ENCODE results near the gene ACSF3.

The ACSF3 gene

DNA sequence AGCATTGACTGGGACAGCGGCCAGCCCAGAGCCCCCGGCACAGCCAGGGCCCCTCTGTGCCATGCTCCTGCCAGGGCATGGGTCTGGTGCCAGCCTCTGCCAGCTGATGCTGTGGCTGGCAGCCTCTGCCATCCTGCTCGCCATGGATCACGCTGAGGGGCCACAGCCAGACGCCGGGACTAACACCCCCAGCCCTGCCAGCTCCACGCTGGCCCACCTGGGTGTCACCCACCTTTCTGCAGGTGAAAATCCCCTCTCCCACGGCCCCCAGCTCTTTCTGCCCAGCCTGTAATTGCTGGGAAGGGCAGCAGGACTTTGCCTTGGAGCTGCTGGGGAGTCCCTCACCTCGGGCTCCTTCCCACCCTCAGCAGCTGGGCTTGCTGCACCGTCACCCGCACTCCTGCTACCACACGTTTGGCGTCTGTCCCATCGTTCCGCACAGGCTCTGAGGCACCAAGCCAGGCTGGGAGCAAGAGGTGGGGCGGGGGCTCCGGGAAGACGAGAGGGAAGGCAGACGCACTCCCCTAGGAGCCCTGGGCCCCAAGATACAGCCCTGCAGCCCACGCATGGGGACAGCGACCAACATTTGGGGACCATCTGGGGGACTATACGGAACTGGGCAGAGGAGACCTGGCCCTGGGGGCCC is 42.0 kb upstream of the ACSF3 start:
- peaks cover 25% of the 10 kb centered on the region for H3K27me3 ChIP-seq (ENCODE audit: insufficient read depth, low read length)

DNA sequence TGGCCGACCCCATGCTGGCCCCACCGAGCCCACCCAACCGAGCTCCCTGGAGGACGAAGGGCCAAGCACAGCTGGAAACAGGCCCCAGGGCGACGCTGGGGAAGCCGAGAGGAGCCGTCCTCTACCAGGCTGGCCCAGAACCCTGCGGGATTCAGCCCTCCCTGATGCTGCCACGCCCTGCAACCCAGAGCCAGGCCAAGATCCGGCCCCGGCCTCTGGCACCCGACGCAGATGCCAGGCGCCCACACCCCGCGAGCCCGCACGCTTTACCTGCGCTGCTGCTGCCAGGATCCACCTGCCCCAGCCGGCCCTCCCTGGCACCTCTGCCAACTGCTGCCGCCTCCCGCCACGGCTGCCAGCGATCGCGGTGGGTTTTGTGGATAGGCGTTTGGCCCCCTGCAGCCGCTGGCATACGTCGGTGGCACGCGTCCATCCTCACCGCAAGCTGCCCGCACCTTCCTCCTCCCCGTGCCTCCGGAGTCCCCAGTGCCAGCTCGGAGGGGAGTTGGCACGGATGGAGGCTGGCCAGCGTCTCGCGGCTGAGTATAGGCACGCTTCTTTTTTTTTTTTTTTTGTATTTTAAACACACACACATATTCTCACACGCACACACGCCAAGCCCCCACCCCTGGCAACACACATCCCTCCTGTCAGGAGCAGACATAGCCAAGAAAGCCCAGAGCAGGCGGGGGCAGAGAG is 41.3 kb upstream of the ACSF3 start:
- H3K4me3 ChIP-seq (ENCODE audit: low read length): no peak overlapping the region
- peaks cover 18% of the 10 kb centered on the region for H3K4me1 ChIP-seq (ENCODE audit: insufficient read depth, low read length)
- H3K27me3 ChIP-seq (ENCODE audit: insufficient read depth, low read length): peaks cover 31% of the 10 kb centered on the region
- H2AFZ ChIP-seq (ENCODE audit: low read depth, low read length): no peak overlapping the region
- H3K36me3 ChIP-seq (ENCODE audit: insufficient read depth, low read length): no peaks in the 10 kb centered on the region
- H3K9me3 ChIP-seq (ENCODE audit: low read length): no peaks in the 10 kb centered on the region

More for the DNA sequence above, 42.0 kb upstream of the ACSF3 start:
- Histone ChIP-seq H3K4me1 (ENCODE audit: insufficient read depth, low read length) (peaks cover 18% of the 10 kb centered on the region), H3K4me3 (ENCODE audit: low read length) (no peak overlapping the region), H3K36me3 (ENCODE audit: insufficient read depth, low read length) (no peaks in the 10 kb centered on the region), H3K9me3 (ENCODE audit: low read length) (no peaks in the 10 kb centered on the region), H2AFZ (ENCODE audit: low read depth, low read length) (no peak overlapping the region)

DNA sequence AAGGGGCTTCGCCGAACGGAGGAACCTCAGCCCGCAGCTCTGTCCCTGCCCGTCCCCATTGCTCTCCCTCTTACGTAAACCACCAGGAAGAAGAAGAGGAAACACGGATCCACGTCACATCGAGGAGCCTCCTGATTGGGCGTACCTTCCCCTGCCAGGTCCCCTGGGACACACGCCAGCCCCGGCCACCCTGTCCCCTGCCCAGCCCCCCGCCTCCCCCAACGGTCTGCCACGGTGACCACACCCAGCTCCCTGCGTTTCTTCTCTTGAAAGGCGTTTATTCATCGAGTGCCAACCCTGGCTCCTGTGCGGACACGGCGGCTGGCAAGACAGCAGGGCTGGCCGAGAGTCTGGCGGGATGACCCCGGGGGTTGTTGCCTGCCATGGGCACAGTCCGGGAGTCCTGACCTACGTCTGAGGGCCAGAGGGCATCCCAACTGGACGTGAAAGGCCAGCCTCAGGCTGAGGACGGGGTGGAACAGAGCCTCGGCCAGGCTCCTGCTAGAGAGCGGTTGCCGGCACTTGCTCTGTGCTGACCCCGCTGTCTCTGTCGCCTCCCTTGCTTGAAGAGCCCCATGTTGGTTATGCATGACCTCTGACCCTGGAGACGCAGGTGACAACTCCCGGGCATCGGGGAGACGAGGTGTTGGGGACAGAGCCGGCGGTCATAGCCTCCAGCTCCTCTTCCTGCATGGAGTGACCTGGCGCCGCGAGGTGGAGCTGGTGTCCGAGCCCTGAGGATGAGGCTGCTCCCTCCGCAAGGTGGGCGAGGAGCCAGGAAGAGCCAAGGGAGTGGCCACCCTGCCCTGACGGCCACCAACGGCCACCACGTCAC is 40.5 kb upstream of the ACSF3 start:
- Histone ChIP-seq H3K27me3 (ENCODE audit: insufficient read depth, low read length) (peaks cover 34% of the 10 kb centered on the region), H2AFZ (ENCODE audit: low read depth, low read length) (no peak overlapping the region), H3K4me1 (ENCODE audit: insufficient read depth, low read length) (peaks cover 17% of the 10 kb centered on the region), H3K36me3 (ENCODE audit: insufficient read depth, low read length) (no peaks in the 10 kb centered on the region), H3K4me3 (ENCODE audit: low read length) (no peak overlapping the region), H3K9me3 (ENCODE audit: low read length) (no peaks in the 10 kb centered on the region)

DNA sequence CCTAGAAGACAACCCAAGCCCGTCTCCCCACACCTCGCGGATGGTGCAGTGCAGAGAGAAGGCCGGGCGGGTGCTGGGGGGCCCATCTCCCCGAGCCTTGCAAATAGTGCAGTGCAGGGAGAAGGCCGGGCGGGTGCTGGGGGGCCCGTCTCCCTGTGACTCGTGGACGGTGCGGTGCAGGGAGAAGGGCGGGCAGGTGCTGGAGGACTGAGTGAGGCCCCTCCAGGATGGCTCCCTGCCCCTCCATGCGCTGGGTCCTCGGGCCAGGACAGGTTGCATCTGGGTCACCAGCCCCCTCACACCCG is 40.0 kb upstream of the ACSF3 start:
- peaks cover 34% of the 10 kb centered on the region for H3K27me3 ChIP-seq (ENCODE audit: insufficient read depth, low read length)

DNA sequence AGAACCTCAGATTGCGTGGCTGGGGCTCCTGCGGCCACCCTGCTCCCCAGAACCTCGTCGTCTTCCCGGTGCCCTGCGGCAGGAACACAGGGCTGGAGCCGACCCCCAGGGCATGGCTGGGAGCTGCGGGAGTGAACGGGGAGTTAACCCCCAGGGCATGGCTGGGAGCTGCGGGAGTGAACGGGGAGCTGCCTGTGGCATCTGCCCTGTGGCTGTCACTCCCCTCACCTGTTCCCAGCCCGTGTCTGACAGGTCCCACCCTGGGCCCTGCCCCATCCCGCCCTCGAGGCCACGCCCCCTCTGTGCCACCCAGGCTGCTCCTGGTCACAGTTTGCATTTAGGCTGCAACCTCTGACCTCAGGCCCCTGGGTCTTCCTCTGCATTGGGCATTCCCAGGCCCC is 39.4 kb upstream of the ACSF3 start:
- H3K4me1 ChIP-seq (ENCODE audit: insufficient read depth, low read length): peaks cover 6% of the 10 kb centered on the region
- H2AFZ ChIP-seq (ENCODE audit: low read depth, low read length): no peak overlapping the region
- H3K9me3 ChIP-seq (ENCODE audit: low read length): no peaks in the 10 kb centered on the region
- peaks cover 34% of the 10 kb centered on the region for H3K27me3 ChIP-seq (ENCODE audit: insufficient read depth, low read length)
- no peak overlapping the region for H3K4me3 ChIP-seq (ENCODE audit: low read length)
- no peaks in the 10 kb centered on the region for H3K36me3 ChIP-seq (ENCODE audit: insufficient read depth, low read length)

More for the DNA sequence above, 40.0 kb upstream of the ACSF3 start:
- no peak overlapping the region for H2AFZ ChIP-seq (ENCODE audit: low read depth, low read length)
- no peak overlapping the region for H3K4me3 ChIP-seq (ENCODE audit: low read length)
- no peaks in the 10 kb centered on the region for H3K36me3 ChIP-seq (ENCODE audit: insufficient read depth, low read length)
- H3K4me1 ChIP-seq (ENCODE audit: insufficient read depth, low read length): peaks cover 11% of the 10 kb centered on the region
- no peaks in the 10 kb centered on the region for H3K9me3 ChIP-seq (ENCODE audit: low read length)

DNA sequence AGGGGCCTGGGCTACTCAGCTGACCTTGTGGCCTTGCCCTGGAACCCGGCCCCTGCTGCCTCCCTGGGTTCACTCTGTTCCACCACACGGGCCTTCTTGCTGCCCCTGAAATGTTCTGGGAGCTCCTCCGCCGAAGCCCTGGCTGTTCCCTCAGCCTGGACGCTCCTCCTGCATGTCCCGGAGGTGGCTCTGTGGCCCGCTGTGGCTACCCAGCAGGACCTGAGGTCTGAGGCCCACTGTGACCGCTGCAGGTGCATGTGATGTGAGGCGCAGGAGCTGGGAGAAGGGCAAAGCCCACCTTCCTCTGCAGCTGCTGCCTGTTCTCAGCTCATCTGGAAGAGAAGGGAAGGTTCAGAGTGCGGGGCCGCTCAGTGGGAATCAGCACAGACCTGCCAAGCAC is 38.9 kb upstream of the ACSF3 start:
- Histone ChIP-seq H3K36me3 (ENCODE audit: insufficient read depth, low read length) (no peaks in the 10 kb centered on the region), H3K27me3 (ENCODE audit: insufficient read depth, low read length) (peaks cover 34% of the 10 kb centered on the region), H3K9me3 (ENCODE audit: low read length) (no peaks in the 10 kb centered on the region), H3K4me1 (ENCODE audit: insufficient read depth, low read length) (peaks cover 4% of the 10 kb centered on the region), H2AFZ (ENCODE audit: low read depth, low read length) (no peak overlapping the region), H3K4me3 (ENCODE audit: low read length) (no peak overlapping the region)

DNA sequence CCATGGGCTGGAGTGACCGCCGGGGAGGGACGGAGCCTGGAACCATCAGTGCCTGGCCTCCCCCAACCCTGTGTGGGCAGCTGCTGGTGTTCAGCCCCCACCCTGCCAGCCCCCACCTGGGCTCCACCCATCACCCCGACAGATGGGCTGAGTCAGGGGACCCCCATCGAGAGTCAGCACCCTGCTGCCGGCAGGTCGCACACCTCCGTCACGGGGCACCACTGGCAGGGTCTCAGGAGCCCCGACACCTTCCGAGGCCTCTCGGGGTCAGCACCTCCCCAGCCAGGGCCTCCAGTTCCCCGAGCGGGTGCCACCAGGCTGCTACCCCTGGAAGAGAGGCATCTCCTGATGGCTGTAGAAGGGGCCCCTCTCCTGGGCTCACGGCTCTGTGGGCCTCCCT is 38.3 kb upstream of the ACSF3 start:
- Histone ChIP-seq H3K27me3 (ENCODE audit: insufficient read depth, low read length) (peaks cover 36% of the 10 kb centered on the region), H3K4me1 (ENCODE audit: insufficient read depth, low read length) (no peaks in the 10 kb centered on the region), H2AFZ (ENCODE audit: low read depth, low read length) (no peak overlapping the region), H3K9me3 (ENCODE audit: low read length) (no peaks in the 10 kb centered on the region), H3K36me3 (ENCODE audit: insufficient read depth, low read length) (no peaks in the 10 kb centered on the region), H3K4me3 (ENCODE audit: low read length) (no peak overlapping the region)

DNA sequence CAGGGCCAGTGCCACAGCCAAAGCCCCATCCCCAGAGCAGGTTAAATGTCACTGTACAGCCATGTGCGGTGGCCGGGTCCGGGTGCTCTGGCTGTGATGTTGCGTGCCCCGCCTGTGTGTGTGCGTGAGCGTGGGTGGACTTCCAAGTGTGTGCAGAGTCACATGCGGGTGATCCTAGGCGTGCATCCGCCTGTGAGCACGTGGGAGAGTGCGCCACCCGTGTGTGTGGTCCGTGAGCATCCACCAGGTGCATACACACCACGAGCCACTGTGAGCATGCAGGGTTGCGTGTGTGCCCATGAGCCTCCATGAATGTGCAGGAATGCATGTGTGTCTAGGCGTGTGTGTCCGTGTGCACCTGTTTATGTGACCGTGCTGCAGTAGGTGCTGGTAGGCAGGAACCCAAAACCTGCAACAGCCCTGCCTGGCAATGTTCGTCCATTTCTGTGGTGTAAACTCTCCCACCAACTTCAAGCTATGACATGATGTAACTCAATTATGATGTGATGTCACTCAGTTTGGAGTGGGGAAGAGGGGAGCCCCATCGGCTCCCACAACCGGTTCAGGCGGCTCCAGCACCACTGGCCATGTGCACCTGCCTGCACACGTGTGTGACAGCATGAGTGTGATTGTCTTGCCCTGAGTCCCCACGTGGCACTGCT is 37.6 kb upstream of the ACSF3 start:
- no peaks in the 10 kb centered on the region for H3K36me3 ChIP-seq (ENCODE audit: insufficient read depth, low read length)
- no peak overlapping the region for H3K4me3 ChIP-seq (ENCODE audit: low read length)
- no peak overlapping the region for H2AFZ ChIP-seq (ENCODE audit: low read depth, low read length)
- peaks cover 41% of the 10 kb centered on the region for H3K27me3 ChIP-seq (ENCODE audit: insufficient read depth, low read length)
- no peaks in the 10 kb centered on the region for H3K9me3 ChIP-seq (ENCODE audit: low read length)
- no peaks in the 10 kb centered on the region for H3K4me1 ChIP-seq (ENCODE audit: insufficient read depth, low read length)

DNA sequence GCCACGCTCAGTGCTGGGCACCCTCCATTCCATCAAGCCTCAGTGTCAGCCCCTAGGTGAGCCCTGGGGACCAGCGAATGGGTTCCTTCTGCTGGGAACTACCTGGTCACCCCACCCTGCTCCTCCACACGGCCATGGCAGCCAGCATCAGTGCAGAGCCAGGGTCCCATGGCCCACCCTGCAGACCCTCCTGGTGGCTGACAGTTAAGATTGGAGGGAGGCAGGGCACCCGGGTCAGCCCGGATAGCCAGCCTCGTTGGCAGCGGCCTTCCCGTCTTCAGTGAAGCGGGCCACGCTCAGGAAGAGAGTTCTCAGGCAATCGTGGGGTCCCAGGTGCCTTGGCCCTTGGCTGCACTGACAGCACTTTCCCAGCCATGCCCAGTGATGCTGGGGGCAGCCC is 37.1 kb upstream of the ACSF3 start:
- Histone ChIP-seq H3K9me3 (ENCODE audit: low read length) (no peaks in the 10 kb centered on the region), H3K27me3 (ENCODE audit: insufficient read depth, low read length) (peaks cover 42% of the 10 kb centered on the region), H2AFZ (ENCODE audit: low read depth, low read length) (no peak overlapping the region), H3K4me3 (ENCODE audit: low read length) (no peak overlapping the region), H3K4me1 (ENCODE audit: insufficient read depth, low read length) (no peaks in the 10 kb centered on the region), H3K36me3 (ENCODE audit: insufficient read depth, low read length) (no peaks in the 10 kb centered on the region)

DNA sequence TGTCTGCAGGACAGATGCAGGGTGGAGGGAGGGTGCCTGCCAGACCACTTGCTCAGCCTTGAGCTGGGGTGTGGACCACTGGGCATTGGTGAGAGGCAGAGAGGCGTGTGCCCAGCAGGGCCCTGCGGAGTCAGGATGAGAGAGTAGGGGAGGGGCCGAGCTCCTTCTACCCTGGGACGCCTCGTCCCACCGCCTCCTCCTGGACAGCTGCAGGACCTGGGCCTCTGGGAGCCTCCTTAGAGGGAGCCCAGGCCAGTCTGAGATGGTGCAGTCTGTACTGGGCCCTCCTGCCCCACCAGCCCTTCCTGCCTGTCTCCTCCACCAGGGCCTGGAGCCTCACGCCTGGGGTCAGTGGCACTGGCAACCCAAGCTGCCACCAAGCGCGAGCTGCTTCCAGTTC is 35.9 kb upstream of the ACSF3 start:
- no peak overlapping the region for H2AFZ ChIP-seq (ENCODE audit: low read depth, low read length)
- no peaks in the 10 kb centered on the region for H3K9me3 ChIP-seq (ENCODE audit: low read length)
- H3K36me3 ChIP-seq (ENCODE audit: insufficient read depth, low read length): no peaks in the 10 kb centered on the region
- peaks cover 5% of the 10 kb centered on the region for H3K4me1 ChIP-seq (ENCODE audit: insufficient read depth, low read length)
- peaks cover 46% of the 10 kb centered on the region for H3K27me3 ChIP-seq (ENCODE audit: insufficient read depth, low read length)
- no peak overlapping the region for H3K4me3 ChIP-seq (ENCODE audit: low read length)

DNA sequence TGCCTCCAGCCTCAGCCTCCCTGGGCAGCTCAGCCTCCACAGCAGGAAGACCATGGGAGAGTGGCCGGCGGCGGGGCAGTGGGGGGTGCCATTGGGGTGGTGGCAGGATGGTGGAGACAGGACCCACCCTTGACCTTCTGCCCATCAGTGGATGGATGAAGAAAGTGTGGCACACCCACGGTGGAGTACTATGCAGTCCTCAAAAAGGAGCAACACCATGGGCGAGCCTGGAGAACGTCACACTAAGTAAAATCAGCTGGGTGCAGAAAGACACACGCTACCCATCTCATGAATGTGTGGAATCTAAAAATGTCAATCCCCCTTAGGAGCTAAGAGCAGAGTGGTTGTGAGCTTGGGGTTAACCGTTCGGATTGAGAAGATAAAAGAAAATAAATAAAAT is 34.8 kb upstream of the ACSF3 start:
- no peaks in the 10 kb centered on the region for H3K36me3 ChIP-seq (ENCODE audit: insufficient read depth, low read length)
- H3K27me3 ChIP-seq (ENCODE audit: insufficient read depth, low read length): peaks cover 39% of the 10 kb centered on the region
- no peaks in the 10 kb centered on the region for H3K9me3 ChIP-seq (ENCODE audit: low read length)
- peaks cover 5% of the 10 kb centered on the region for H3K4me1 ChIP-seq (ENCODE audit: insufficient read depth, low read length)
- no peak overlapping the region for H2AFZ ChIP-seq (ENCODE audit: low read depth, low read length)
- no peak overlapping the region for H3K4me3 ChIP-seq (ENCODE audit: low read length)

DNA sequence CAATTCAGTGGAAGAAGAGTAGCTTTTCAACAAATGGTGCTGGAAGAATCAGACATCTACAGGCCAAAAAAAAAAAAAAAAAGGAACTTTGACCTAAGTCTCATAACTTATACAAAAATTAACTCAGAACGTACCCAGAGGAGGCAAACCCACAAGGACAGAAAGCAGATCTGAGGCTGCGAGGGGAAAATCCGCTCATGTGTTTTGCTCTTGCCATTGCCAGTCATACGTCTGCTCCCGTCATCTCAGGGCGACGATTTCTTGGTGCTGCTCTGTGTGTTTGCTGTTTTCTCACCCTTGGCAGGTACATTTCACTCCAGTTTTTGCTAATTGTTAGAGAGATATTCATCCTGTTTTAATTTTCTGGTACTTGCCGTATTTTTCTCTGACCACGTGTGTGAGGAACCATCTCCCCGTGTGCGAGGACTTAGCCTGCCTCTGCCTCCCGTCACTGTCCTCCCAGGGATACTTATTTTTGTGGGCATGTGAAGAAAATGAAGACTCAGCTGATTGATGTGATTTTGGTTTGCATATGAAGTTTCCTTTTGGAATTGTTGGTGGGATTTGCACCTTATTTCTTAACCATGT is 33.4 kb upstream of the ACSF3 start:
- Histone ChIP-seq H3K36me3 (ENCODE audit: insufficient read depth, low read length) (no peaks in the 10 kb centered on the region), H3K4me1 (ENCODE audit: insufficient read depth, low read length) (peaks cover 5% of the 10 kb centered on the region), H3K27me3 (ENCODE audit: insufficient read depth, low read length) (peaks cover 27% of the 10 kb centered on the region), H3K4me3 (ENCODE audit: low read length) (no peak overlapping the region), H2AFZ (ENCODE audit: low read depth, low read length) (no peak overlapping the region), H3K9me3 (ENCODE audit: low read length) (no peaks in the 10 kb centered on the region)

DNA sequence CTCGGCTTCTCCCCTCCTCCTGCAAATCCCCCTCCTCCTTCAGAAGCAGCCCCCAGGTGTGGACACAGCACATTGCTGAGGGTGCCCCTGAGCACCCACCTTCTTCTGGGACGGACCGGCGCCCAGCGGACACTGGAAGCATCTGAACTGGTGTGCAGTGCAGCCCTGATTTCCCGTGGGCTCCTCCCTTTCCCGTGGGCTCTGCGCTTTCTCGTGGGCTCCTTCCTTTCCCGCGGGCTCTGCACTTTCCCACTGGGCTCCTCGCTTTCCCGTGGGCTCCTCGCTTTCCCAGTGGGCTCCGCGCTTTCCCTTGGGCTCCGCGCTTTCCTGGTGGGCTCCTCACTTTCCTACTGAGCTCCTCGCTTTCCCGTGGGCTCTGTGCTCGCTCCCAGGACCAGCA is 32.6 kb upstream of the ACSF3 start:
- Histone ChIP-seq H3K4me1 (ENCODE audit: insufficient read depth, low read length) (peaks cover 6% of the 10 kb centered on the region), H3K27me3 (ENCODE audit: insufficient read depth, low read length) (peaks cover 25% of the 10 kb centered on the region), H3K9me3 (ENCODE audit: low read length) (no peaks in the 10 kb centered on the region), H3K4me3 (ENCODE audit: low read length) (no peak overlapping the region), H3K36me3 (ENCODE audit: insufficient read depth, low read length) (no peaks in the 10 kb centered on the region), H2AFZ (ENCODE audit: low read depth, low read length) (no peak overlapping the region)

Data from neuron (in vitro differentiated cells).